ENCODE measurements around the gene TBCA. TPM values are rescaled to one million over a fixed set of nuclear protein-coding genes. Genes with fewer than 3 reads are reported as not detected.

TBCA gene
- total RNA-seq, 1 experiment from 2014 or later, result 302 TPM

DNA sequence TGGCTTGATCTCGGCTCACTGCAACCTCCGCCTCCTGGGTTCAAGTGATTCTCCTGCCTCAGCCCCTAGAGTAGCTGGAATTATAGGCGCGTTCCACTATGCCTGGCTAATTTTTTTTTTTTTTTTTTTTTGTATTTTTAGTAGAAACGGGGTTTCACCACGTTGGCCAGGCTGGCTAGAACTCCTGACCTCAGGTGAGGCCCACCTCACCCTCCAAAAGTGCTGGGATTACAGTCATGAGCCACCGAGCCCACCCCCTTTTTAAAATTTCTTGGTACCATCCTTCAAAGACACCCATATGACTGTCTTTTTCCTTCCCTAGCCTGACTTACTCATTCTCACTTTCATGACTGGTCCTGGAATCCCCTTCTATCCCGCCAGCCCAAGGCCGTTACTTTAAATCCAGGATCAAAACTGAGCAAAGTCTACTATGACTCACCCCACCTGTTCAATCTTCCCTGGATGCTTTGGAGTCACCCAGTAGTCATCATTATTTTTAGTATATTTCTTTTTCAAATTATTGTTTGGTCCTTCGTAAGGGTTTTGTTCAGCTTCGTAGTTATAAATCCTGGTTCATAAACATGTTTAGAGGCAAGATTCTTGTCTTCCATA lies 1.2 kb upstream of the TBCA start:
- peak overlapping the region in 1 of 2 experiments; percentile 69; a peak in 1 of 4 replicates for H3K4me3 ChIP-seq (ENCODE audit: low read depth in 2 of 2, low read length in 2 of 2)
- peak; percentile 35 for DNase-seq (ENCODE audit: low read depth, low spot score)
- no peak for ATAC-seq
- in situ Hi-C loops (cut with HindIII; ENCODE audit: low pct_unique_long_range_greater_than_20kb, low sequenced_read_pairs), result no loop called here
- POLR2A ChIA-PET, result no interaction called here
- no TSS peak for BruUV-seq (replicated peaks)
- no peak overlapping the region; the same call in 1 of the 2 replicates for H3K27ac ChIP-seq (ENCODE audit: low read length)
- intact Hi-C loops (cut with micrococcal nuclease; ENCODE audit: unreplicated experiment), result no loop called here
- CTCF ChIA-PET, result no interaction called here
- TF ChIP-seq REST (IDR thresholded peaks at IDR 0.05; ENCODE audit: insufficient read depth in 1 of 2, low read depth in 2 of 2, low read length in 1 of 2), result no peak
- no peak for TF ChIP-seq TCF7L2 (IDR thresholded peaks at IDR 0.05; ENCODE audit: low read depth, low read length)
- TF ChIP-seq POLR2AphosphoS5 (IDR thresholded peaks at IDR 0.05; ENCODE audit: low read depth, low read length), result no peak
- TF ChIP-seq SIN3A (IDR thresholded peaks at IDR 0.05; ENCODE audit: borderline replicate concordance, insufficient read depth, low read depth, low read length), result no peak
- TF ChIP-seq, protein P1, sequence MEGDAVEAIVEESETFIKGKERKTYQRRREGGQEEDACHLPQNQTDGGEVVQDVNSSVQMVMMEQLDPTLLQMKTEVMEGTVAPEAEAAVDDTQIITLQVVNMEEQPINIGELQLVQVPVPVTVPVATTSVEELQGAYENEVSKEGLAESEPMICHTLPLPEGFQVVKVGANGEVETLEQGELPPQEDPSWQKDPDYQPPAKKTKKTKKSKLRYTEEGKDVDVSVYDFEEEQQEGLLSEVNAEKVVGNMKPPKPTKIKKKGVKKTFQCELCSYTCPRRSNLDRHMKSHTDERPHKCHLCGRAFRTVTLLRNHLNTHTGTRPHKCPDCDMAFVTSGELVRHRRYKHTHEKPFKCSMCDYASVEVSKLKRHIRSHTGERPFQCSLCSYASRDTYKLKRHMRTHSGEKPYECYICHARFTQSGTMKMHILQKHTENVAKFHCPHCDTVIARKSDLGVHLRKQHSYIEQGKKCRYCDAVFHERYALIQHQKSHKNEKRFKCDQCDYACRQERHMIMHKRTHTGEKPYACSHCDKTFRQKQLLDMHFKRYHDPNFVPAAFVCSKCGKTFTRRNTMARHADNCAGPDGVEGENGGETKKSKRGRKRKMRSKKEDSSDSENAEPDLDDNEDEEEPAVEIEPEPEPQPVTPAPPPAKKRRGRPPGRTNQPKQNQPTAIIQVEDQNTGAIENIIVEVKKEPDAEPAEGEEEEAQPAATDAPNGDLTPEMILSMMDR (IDR thresholded peaks at IDR 0.05), result no peak
- peaks cover 27% of the 10 kb centered on the region for H3K4me1 ChIP-seq (ENCODE audit: control insufficient read depth, insufficient read depth, low read length)
- peaks cover 17% of the 10 kb centered on the region for H3K36me3 ChIP-seq (ENCODE audit: control insufficient read depth, insufficient read depth, low read length)
- no peaks in the 10 kb centered on the region for H3K27me3 ChIP-seq (ENCODE audit: control insufficient read depth, insufficient read depth, low read length)
- no peaks in the 10 kb centered on the region for H3K9me3 ChIP-seq (ENCODE audit: control insufficient read depth, insufficient read depth, low read depth, low read length)

GRCh38 chr5:77776554-77777206 lies 541 bp upstream of the TBCA start:
- in situ Hi-C loops (cut with HindIII; ENCODE audit: low pct_unique_long_range_greater_than_20kb, low sequenced_read_pairs) (no loop called here), intact Hi-C loops (cut with micrococcal nuclease; ENCODE audit: unreplicated experiment) (no loop called here)
- H3K27me3 ChIP-seq (ENCODE audit: control insufficient read depth, insufficient read depth, low read length), result no peaks in the 10 kb centered on the region
- H3K27ac ChIP-seq (ENCODE audit: low read length), result peak overlapping the region; percentile 95
- BruUV-seq (replicated peaks), result TSS peak; percentile 95
- no peaks in the 10 kb centered on the region for H3K9me3 ChIP-seq (ENCODE audit: control insufficient read depth, insufficient read depth, low read depth, low read length)
- ChIA-PET CTCF (no interaction called here), POLR2A (no interaction called here)
- TF ChIP-seq POLR2AphosphoS5 (IDR thresholded peaks at IDR 0.05; ENCODE audit: low read depth, low read length) (no peak), REST (IDR thresholded peaks at IDR 0.05; ENCODE audit: insufficient read depth in 1 of 2, low read depth in 2 of 2, low read length in 1 of 2) (no peak), TCF7L2 (IDR thresholded peaks at IDR 0.05; ENCODE audit: low read depth, low read length) (no peak), SIN3A (IDR thresholded peaks at IDR 0.05; ENCODE audit: borderline replicate concordance, insufficient read depth, low read depth, low read length) (no peak)
- TF ChIP-seq, protein P1 (IDR thresholded peaks at IDR 0.05), result no peak
- DNase-seq (ENCODE audit: low read depth, low spot score) (no peak), ATAC-seq (no peak; the same call in 1 of the 2 replicates)
- peaks cover 17% of the 10 kb centered on the region for H3K36me3 ChIP-seq (ENCODE audit: control insufficient read depth, insufficient read depth, low read length)
- peak overlapping the region; percentile 69 to 86 for H3K4me3 ChIP-seq (ENCODE audit: low read depth in 2 of 2, low read length in 2 of 2)
- peaks cover 27% of the 10 kb centered on the region for H3K4me1 ChIP-seq (ENCODE audit: control insufficient read depth, insufficient read depth, low read length)

Data from Panc1 (cell line).